Vagina (tissue), 2 donors: ENCODE data around the gene PHTF2.

Experiments
- CTCF ChIP-seq, 3 experiments: fragments of 450-650 bp in 2 of 3; fragments of 200-600 bp in 1 of 3; sonication (generic) in 1 of 3; IDR thresholded peaks; one replicate each; pipeline ENCODE4 v1.5.1; 2017 to 2019; ENCODE audit warnings: antibody characterized with exemption in 3 of 3, mild to moderate bottlenecking in 2 of 3, moderate library complexity in 2 of 3
- POLR2A ChIP-seq, 2 donors: fragments of 450-650 bp; IDR thresholded peaks; one replicate each; pipeline ENCODE4 v1.6.1; 2017; ENCODE audit warnings: antibody characterized with exemption in 2 of 2, mild to moderate bottlenecking in 2 of 2, moderate library complexity in 2 of 2
- POLR2AphosphoS5 ChIP-seq, 2 donors: sonication (generic); formaldehyde crosslinking; IDR thresholded peaks; one replicate each; pipeline ENCODE4 v1.9.0; 2017; ENCODE audit warnings: antibody characterized with exemption in 2 of 2, mild to moderate bottlenecking in 2 of 2, low read depth in 1 of 2; ENCODE audit not compliant: insufficient read depth in 1 of 2

- TF ChIP-seq POLR2A (IDR thresholded peaks at IDR 0.05) (no peak), CTCF (IDR thresholded peaks at IDR 0.05) (no peak), POLR2AphosphoS5 (IDR thresholded peaks at IDR 0.05; ENCODE audit: insufficient read depth in 1 of 2, low read depth in 1 of 2) (no peak)
Observed at GRCh38 chr7:77888998-77889397, 90.4 kb downstream of the PHTF2 start.
